ENCODE results near the gene RXRA.

- no peak for TF ChIP-seq ZNF274 (IDR thresholded peaks at IDR 0.05; ENCODE audit: low read depth, low read length)
- TF ChIP-seq YY1 (IDR thresholded peaks at IDR 0.05; ENCODE audit: insufficient read depth, insufficient read length): no peak
- no peak for TF ChIP-seq SUZ12 (IDR thresholded peaks at IDR 0.05; ENCODE audit: extremely low read depth, insufficient read depth, insufficient read length)
These were observed 3.4 kb upstream of the RXRA start for GRCh38 chr9:134322781-134323241.
